ENCODE data around the gene TBC1D32.

GRCh38 chr6:121210943-121211342, 123.3 kb downstream of the TBC1D32 start:
- TF ChIP-seq POLR2A (IDR thresholded peaks at IDR 0.05; ENCODE audit: low read length) (no peak), GATA1 (IDR thresholded peaks at IDR 0.05; ENCODE audit: low read depth, low read length) (no peak)
